Vagina (tissue), 2 donors: ENCODE results near the gene BCL2L2. TPM values are rescaled to one million over a fixed set of nuclear protein-coding genes. Genes with fewer than 3 reads are reported as not detected.

ENCODE experiments used
- DNase-seq, 2 donors: peaks; one replicate each; pipeline ENCODE4 v3.0.0-alpha.2; 2017; ENCODE audit errors: extremely low spot score in 2 of 2
- H3K27ac ChIP-seq: fragments of 200-600 bp; sonication (generic); one replicate; pipeline ENCODE4 v1.5.1; 2019
- H3K27me3 ChIP-seq: fragments of 200-600 bp; sonication (generic); one replicate; pipeline ENCODE4 v1.5.1; 2019
- H3K36me3 ChIP-seq, 2 donors: fragments of 200-600 bp; sonication (generic); one replicate each; pipeline ENCODE4 v1.5.1; 2017 to 2019
- H3K4me1 ChIP-seq: fragments of 200-600 bp; sonication (generic); one replicate; pipeline ENCODE4 v1.5.1; 2019
- H3K4me3 ChIP-seq, 2 donors: fragments of 200-600 bp; sonication (generic); 1 replicate in 1 of 2; 2 replicates in 1 of 2; pipeline ENCODE4 v1.5.1; 2016 to 2019
- H3K9me3 ChIP-seq: fragments of 200-600 bp; sonication (generic); one replicate; pipeline ENCODE4 v1.5.1; 2019
- POLR2A ChIP-seq, 2 donors: fragments of 450-650 bp; IDR thresholded peaks; one replicate each; pipeline ENCODE4 v1.6.1; 2017; ENCODE audit warnings: antibody characterized with exemption in 2 of 2, mild to moderate bottlenecking in 2 of 2, moderate library complexity in 2 of 2
- POLR2AphosphoS5 ChIP-seq, 2 donors: sonication (generic); formaldehyde crosslinking; IDR thresholded peaks; one replicate each; pipeline ENCODE4 v1.9.0; 2017; ENCODE audit warnings: antibody characterized with exemption in 2 of 2, mild to moderate bottlenecking in 2 of 2, low read depth in 1 of 2; ENCODE audit not compliant: insufficient read depth in 1 of 2
- intact Hi-C: fragments of 100-400 bp; cut with DNase I; formaldehyde crosslinking; loops from one replicate; pipeline ENCODE4 v1.15.1; 2023
- total RNA-seq: library from RNA; depleted of rRNA; stranded (reverse); fragments of >200 nt; gene quantifications from one replicate; pipeline ENCODE4 v1.2.3, GENCODE V29; 2016
- TF ChIP-seq, protein P1 (sequence below), 3 experiments: fragments of 450-650 bp in 2 of 3; fragments of 200-600 bp in 1 of 3; sonication (generic) in 1 of 3; IDR thresholded peaks; one replicate each; pipeline ENCODE4 v1.5.1; 2017 to 2019; ENCODE audit warnings: antibody characterized with exemption in 3 of 3, mild to moderate bottlenecking in 2 of 3, moderate library complexity in 2 of 3

Gene BCL2L2
- total RNA-seq, 1 donor from 2014 or later, result 31.7 TPM

DNA sequence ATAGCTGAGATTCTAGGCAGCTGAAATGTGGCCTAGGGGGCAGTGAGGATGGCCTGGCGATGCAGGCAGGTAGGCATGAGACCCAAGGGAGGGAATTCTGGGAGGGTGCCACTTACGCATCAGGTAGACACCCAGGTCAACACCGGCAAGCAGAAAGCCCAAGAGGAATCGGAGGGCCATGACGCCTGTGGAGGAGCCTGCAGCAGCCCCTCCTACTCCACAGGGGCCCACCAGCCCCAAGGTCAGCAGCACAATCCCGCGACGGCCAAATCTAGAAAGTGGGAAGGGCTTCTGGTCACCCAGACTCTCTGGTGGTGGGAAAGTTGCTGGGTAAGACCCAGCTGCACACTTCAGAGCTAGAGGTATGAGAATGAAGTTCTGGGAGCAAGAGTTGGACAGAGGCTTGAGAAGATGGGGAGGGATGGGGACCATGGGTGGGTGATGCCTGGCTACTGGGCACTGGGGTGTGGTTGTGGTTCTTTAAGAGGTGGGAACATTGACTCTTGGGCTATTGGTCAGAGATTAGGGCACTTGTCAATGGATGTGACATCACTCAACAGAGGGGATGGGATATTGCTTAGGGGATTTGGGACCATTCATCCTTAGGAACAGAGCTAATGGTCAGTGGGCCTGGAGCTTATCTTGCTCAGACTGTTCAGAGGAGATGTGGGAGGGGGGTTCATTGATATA, 42.7 kb downstream of the BCL2L2 start:
- TF ChIP-seq POLR2A (IDR thresholded peaks at IDR 0.05) (no peak), POLR2AphosphoS5 (IDR thresholded peaks at IDR 0.05; ENCODE audit: insufficient read depth in 1 of 2, low read depth in 1 of 2) (no peak)
- TF ChIP-seq, protein P1, sequence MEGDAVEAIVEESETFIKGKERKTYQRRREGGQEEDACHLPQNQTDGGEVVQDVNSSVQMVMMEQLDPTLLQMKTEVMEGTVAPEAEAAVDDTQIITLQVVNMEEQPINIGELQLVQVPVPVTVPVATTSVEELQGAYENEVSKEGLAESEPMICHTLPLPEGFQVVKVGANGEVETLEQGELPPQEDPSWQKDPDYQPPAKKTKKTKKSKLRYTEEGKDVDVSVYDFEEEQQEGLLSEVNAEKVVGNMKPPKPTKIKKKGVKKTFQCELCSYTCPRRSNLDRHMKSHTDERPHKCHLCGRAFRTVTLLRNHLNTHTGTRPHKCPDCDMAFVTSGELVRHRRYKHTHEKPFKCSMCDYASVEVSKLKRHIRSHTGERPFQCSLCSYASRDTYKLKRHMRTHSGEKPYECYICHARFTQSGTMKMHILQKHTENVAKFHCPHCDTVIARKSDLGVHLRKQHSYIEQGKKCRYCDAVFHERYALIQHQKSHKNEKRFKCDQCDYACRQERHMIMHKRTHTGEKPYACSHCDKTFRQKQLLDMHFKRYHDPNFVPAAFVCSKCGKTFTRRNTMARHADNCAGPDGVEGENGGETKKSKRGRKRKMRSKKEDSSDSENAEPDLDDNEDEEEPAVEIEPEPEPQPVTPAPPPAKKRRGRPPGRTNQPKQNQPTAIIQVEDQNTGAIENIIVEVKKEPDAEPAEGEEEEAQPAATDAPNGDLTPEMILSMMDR (IDR thresholded peaks at IDR 0.05), result no peak
- DNase-seq, result peak in 1 of 2 donors; percentile 76
- H3K27me3 ChIP-seq, result no peaks in the 10 kb centered on the region
- H3K9me3 ChIP-seq, result no peaks in the 10 kb centered on the region
- H3K4me1 ChIP-seq, result peaks cover 20% of the 10 kb centered on the region
- intact Hi-C loops, result no loop called here
- no peak overlapping the region for H3K4me3 ChIP-seq
- H3K27ac ChIP-seq, result no peak overlapping the region
- H3K36me3 ChIP-seq, result no peaks in the 10 kb centered on the region

DNA sequence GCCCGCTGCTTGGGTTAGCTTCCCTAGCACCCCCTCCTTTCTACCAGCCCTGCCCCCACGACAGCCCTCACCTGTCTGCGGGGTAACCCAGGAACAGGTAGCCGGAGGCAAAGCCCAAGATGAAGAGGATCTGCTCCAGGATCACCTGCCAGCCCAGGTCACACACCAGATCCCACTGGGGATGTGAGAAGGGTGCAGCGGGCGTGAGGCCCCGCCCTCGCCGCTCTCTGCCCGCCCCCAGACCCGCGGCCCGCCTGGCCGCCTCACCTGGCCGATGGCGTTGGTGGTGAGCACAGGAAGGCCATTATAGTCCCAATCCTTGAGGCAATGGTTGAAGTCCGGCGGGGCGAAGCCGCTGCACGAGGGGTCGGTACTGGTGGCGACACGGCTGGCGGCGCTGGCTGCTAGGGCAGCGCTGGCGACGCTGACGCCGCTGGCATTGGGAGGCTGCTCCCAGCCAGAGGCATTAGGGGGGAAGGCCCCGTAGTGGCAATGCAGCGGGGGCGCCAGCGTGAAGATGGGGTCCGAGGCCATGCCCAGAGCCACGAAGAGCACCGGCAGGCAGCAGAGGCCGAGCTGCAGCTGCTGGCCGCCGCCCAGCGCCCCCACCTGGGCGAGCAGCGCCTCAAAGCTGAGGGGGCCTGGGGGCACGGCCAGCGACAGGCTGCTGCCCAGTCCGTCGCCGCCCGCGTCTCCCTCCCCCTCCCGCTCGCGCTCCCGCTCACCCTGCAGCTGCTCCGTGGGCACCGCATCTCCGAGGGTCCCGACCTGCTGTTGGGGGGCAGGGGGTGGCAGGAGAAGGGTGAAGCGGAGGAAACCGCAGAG, 45.3 kb downstream of the BCL2L2 start:
- H3K27me3 ChIP-seq, result no peaks in the 10 kb centered on the region
- H3K36me3 ChIP-seq, result no peaks in the 10 kb centered on the region
- H3K4me3 ChIP-seq, result peak overlapping the region; percentile 66 to 68
- peak overlapping the region; percentile 76 for H3K27ac ChIP-seq
- H3K4me1 ChIP-seq, result peaks cover 20% of the 10 kb centered on the region
- no peaks in the 10 kb centered on the region for H3K9me3 ChIP-seq
- DNase-seq, result peak in 1 of 2 donors; percentile 83
- intact Hi-C loops, result no loop called here
- TF ChIP-seq POLR2A (IDR thresholded peaks at IDR 0.05), result no peak
- TF ChIP-seq, protein P1 (IDR thresholded peaks at IDR 0.05), result no peak
- TF ChIP-seq POLR2AphosphoS5 (IDR thresholded peaks at IDR 0.05; ENCODE audit: insufficient read depth in 1 of 2, low read depth in 1 of 2), result no peak

DNA sequence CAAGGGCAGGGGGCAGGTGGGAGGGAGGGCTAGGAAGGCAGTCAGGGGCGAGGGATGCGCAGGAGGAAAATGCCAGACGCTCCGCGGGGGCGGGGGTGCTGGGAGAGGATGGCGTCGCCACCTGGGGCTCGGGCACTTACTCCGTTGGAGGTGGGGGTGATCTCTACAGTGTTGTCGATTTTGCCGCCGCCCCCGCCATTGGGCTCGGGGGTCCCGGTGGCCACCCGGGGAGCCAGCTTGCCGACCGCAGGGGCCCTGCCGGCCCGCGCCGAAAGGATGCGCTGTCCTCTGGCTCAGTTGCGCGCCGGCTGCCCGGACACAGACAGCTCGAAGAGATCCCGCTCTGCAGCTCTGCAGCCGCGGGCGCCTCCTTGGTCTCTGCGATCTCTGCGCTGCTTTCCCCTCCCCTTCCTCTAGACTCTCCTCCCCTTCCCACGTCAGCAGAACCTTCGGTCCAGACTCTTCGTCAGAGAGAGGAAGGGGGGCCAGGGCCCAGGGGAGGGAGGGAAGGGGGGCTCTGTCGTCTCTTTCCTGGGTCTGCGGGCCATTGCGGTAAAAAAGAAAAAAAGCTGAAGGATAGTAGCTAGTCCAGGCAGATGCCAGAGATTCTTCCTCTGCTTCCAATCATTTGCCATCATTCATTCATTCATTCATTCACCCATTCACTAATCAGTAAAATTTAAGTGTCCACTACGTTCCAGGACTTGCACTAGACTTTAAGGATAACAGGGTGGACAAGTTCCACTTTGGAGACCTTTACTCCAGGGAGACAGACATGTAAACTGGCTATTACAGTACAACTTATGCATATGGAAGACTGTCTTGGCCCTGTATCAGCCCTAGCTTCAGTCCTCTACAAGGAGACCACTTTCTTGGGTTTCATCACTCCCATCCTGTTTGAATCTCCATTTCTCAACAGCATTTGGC, 46.1 kb downstream of the BCL2L2 start, which contains the start of gene SLC22A17:
SLC22A17 (minus strand) TSS at position 382 of the 927 bp plus-strand sequence.
- Histone ChIP-seq H3K36me3 (peaks cover 0 to 6% of the 10 kb centered on the region in 2 donors), H3K4me3 (peak within 1 kb of the TSS; percentile 66 to 68), H3K4me1 (peaks cover 20% of the 10 kb centered on the region), H3K9me3 (no peaks in the 10 kb centered on the region), H3K27me3 (no peaks in the 10 kb centered on the region), H3K27ac (peak within 1 kb of the TSS; percentile 76)
- DNase-seq, result peak in 1 of 2 donors; percentile 91
- intact Hi-C loops, result no loop called here
- TF ChIP-seq, protein P1 (IDR thresholded peaks at IDR 0.05), result peak in 1 of 3 experiments; percentile 6
- TF ChIP-seq POLR2AphosphoS5 (IDR thresholded peaks at IDR 0.05; ENCODE audit: insufficient read depth in 1 of 2, low read depth in 1 of 2), result peak; percentile 70 to 98
- TF ChIP-seq POLR2A (IDR thresholded peaks at IDR 0.05), result peak; percentile 33 to 90

DNA sequence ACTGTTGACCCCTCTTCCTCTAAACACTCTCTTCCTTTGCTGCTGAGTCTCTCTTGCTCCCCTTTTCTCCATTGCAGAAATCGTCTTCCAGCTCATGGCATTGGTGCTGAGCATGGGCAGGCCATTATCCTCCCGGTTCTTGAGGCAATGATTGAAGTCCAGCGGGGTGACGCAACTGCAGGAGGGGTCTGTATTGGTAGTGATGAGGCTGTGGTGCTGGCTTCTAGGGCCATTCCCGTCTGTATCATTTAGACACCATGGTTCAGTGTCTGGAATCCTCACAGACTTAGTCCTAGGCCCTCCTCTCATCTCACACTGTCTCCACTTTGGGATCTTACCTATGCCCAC, 46.8 kb downstream of the BCL2L2 start:
- peak in 1 of 2 donors; percentile 85 for DNase-seq
- Histone ChIP-seq H3K4me3 (no peak overlapping the region), H3K4me1 (peaks cover 20% of the 10 kb centered on the region), H3K27ac (peak overlapping the region; percentile 76), H3K36me3 (peaks cover 0 to 6% of the 10 kb centered on the region in 2 donors), H3K9me3 (no peaks in the 10 kb centered on the region), H3K27me3 (no peaks in the 10 kb centered on the region)
- TF ChIP-seq, protein P1 (IDR thresholded peaks at IDR 0.05), result no peak
- TF ChIP-seq POLR2A (IDR thresholded peaks at IDR 0.05) (no peak), POLR2AphosphoS5 (IDR thresholded peaks at IDR 0.05; ENCODE audit: insufficient read depth in 1 of 2, low read depth in 1 of 2) (no peak)
- intact Hi-C loops, result no loop called here
